ENCODE measurements around the gene GPC5.

GPC5 gene

GRCh38 chr13:92836171-92836570, 1437.8 kb downstream of the GPC5 start (continued):
- TF ChIP-seq HIC1 (tag by site-specific recombination; IDR thresholded peaks at IDR 0.05) (no peak), REST (tag by site-specific recombination; IDR thresholded peaks at IDR 0.05) (no peak)

GRCh38 chr13:92838786-92839185, 1440.4 kb downstream of the GPC5 start:
- Histone ChIP-seq H3K36me3 (ENCODE audit: control insufficient read depth in 2 of 2, insufficient read depth in 1 of 2, low read length in 2 of 2) (no peaks in the 10 kb centered on the region), H3K9me3 (ENCODE audit: control insufficient read depth, insufficient read depth, low read depth, low read length) (no peaks in the 10 kb centered on the region), H3K4me1 (ENCODE audit: control insufficient read depth, insufficient read depth, low read length) (no peaks in the 10 kb centered on the region), H3K27ac (ENCODE audit: extremely low read depth, low read depth, low read length) (no peak overlapping the region), H3K4me3 (ENCODE audit: low read depth, low read length) (no peak overlapping the region)
- ChIA-PET POLR2A (no interaction called here), CTCF (no interaction called here)
- TF ChIP-seq OVOL3 (tag by site-specific recombination; IDR thresholded peaks at IDR 0.05) (no peak), ZNF423 (tag by site-specific recombination; IDR thresholded peaks at IDR 0.05) (no peak), ZNF239 (tag by site-specific recombination; IDR thresholded peaks at IDR 0.05) (no peak), ZNF623 (tag by site-specific recombination; IDR thresholded peaks at IDR 0.05) (no peak), TCF7L2 (IDR thresholded peaks at IDR 0.05; ENCODE audit: borderline replicate concordance, low read depth, low read length) (no peak), HOXD13 (CRISPR knock-in tag; IDR thresholded peaks at IDR 0.05; ENCODE audit: borderline replicate concordance) (no peak), ELK4 (IDR thresholded peaks at IDR 0.05; ENCODE audit: borderline replicate concordance, low read depth, low read length) (no peak), ZNF366 (tag by site-specific recombination; conservative IDR thresholded peaks at IDR 0.05) (no peak)

- H3K9me3 ChIP-seq (ENCODE audit: control insufficient read depth, insufficient read depth, low read depth, low read length), result no peaks in the 10 kb centered on the region
- CTCF ChIA-PET, result interaction anchor here (0.7 kb wide), 1 partner anchor 79 kb away, joined by 3 read pairs; no protein-coding TSS in a partner anchor
- TF ChIP-seq SETDB1 (IDR thresholded peaks at IDR 0.05; ENCODE audit: insufficient read length, low read length) (peak; percentile 75), ZNF48 (tag by site-specific recombination; IDR thresholded peaks at IDR 0.05) (no peak)
- H3K36me3 ChIP-seq (ENCODE audit: control insufficient read depth in 2 of 2, insufficient read depth in 1 of 2, low read length in 2 of 2), result no peaks in the 10 kb centered on the region
- no peak overlapping the region for H3K4me3 ChIP-seq (ENCODE audit: low read depth, low read length)
- H3K27ac ChIP-seq (ENCODE audit: extremely low read depth, low read depth, low read length), result no peak overlapping the region
- no peaks in the 10 kb centered on the region for H3K4me1 ChIP-seq (ENCODE audit: control insufficient read depth, insufficient read depth, low read length)
- POLR2A ChIA-PET, result no interaction called here
Measured at GRCh38 chr13:92842145-92842544, 1443.7 kb downstream of the GPC5 start.

GRCh38 chr13:92843549-92843948, 1445.1 kb downstream of the GPC5 start:
- ChIA-PET POLR2A (interaction anchor here (0.6 kb wide), 1 partner anchor 104 kb away, joined by 3 read pairs; no protein-coding TSS in a partner anchor), CTCF (no interaction called here)
- Histone ChIP-seq H3K27ac (ENCODE audit: extremely low read depth, low read depth, low read length) (no peak overlapping the region), H3K9me3 (ENCODE audit: control insufficient read depth, insufficient read depth, low read depth, low read length) (no peaks in the 10 kb centered on the region), H3K36me3 (ENCODE audit: control insufficient read depth in 2 of 2, insufficient read depth in 1 of 2, low read length in 2 of 2) (no peaks in the 10 kb centered on the region), H3K4me1 (ENCODE audit: control insufficient read depth, insufficient read depth, low read length) (no peaks in the 10 kb centered on the region), H3K4me3 (ENCODE audit: low read depth, low read length) (no peak overlapping the region)
- 0 out of 2 replicates have a peak, but pooled peaks have one; percentile 42 for TF ChIP-seq KLF10 (tag by site-specific recombination; IDR thresholded peaks at IDR 0.05)
- TF ChIP-seq ZNF416 (tag by site-specific recombination; IDR thresholded peaks at IDR 0.05), result no peak
- TF ChIP-seq ZNF24 (tag by site-specific recombination; IDR thresholded peaks at IDR 0.05), result peak; percentile 92
- peak; percentile 90 for TF ChIP-seq ZNF184 (tag by site-specific recombination; IDR thresholded peaks at IDR 0.05)
- no peak for TF ChIP-seq ZNF398 (tag by site-specific recombination; IDR thresholded peaks at IDR 0.05)
- TF ChIP-seq ZNF335 (tag by site-specific recombination; conservative IDR thresholded peaks at IDR 0.05), result peak; percentile 46
- TF ChIP-seq ZSCAN23 (tag by site-specific recombination; IDR thresholded peaks at IDR 0.05), result peak; percentile 75; the same call in 1 of the 2 replicates
- TF ChIP-seq ZNF488 (tag by site-specific recombination; IDR thresholded peaks at IDR 0.05), result 0 out of 2 replicates have a peak, but pooled peaks have one; percentile 61
- TF ChIP-seq SETDB1 (IDR thresholded peaks at IDR 0.05; ENCODE audit: insufficient read length, low read length), result peak; percentile 77
- TF ChIP-seq SP3 (tag by site-specific recombination; IDR thresholded peaks at IDR 0.05), result peak; percentile 53; the same call in 1 of the 2 replicates
- no peak for TF ChIP-seq TCF7L2 (IDR thresholded peaks at IDR 0.05; ENCODE audit: borderline replicate concordance, low read depth, low read length)

Measured in HEK293 (cell line).